Ovary (tissue), 9 donors: ENCODE results near the gene CXCL10. TPM values are rescaled to one million over a fixed set of nuclear protein-coding genes. Genes with fewer than 3 reads are reported as not detected.
"Not testable (repeated sequence)": the region's sequence is repeated elsewhere in the genome, so short reads cannot be mapped to it uniquely, and the experiment has no call there.

Source experiments
- DNase-seq, 5 donors: peaks; one replicate each; pipeline ENCODE4 v3.0.0-alpha.2; 2019 to 2020
- H3K27ac ChIP-seq, 2 donors: fragments of 200-600 bp; one replicate each; pipeline versions ENCODE4 v1.5.1 to v1.8.0; 2019 to 2022
- H3K27me3 ChIP-seq: fragments of 200-600 bp; one replicate; pipeline ENCODE4 v1.8.0; 2022
- H3K36me3 ChIP-seq: fragments of 200-600 bp; sonication (generic); one replicate; pipeline ENCODE4 v1.5.1; 2019
- H3K4me1 ChIP-seq: one replicate; pipeline ENCODE4 v1.8.1; 2013; ENCODE audit warnings: mild to moderate bottlenecking, moderate library complexity; ENCODE audit not compliant: insufficient read depth
- H3K4me3 ChIP-seq: fragments of 200-600 bp; sonication (generic); one replicate; pipeline ENCODE4 v1.5.1; 2017
- H3K9me3 ChIP-seq, 2 donors: fragments of 200-600 bp in 1 of 2; sonication (generic) in 1 of 2; one replicate each; pipeline versions ENCODE4 v1.5.1 to v1.8.1; 2013 to 2019; ENCODE audit warnings: mild to moderate bottlenecking in 1 of 2, moderate library complexity in 1 of 2
- CTCF ChIP-seq, 3 donors: fragments of 450-650 bp in 2 of 3; fragments of 200-600 bp in 1 of 3; IDR thresholded peaks; one replicate each; pipeline versions ENCODE4 v1.5.1 to v1.8.0; 2016 to 2022; ENCODE audit warnings: antibody characterized with exemption in 3 of 3, mild to moderate bottlenecking in 1 of 3
- EP300 ChIP-seq: sonication (generic); formaldehyde crosslinking; IDR thresholded peaks from one replicate; pipeline ENCODE4 v1.6.1; 2017; ENCODE audit warnings: antibody characterized with exemption
- POLR2A ChIP-seq: fragments of 450-650 bp; IDR thresholded peaks from one replicate; pipeline ENCODE4 v1.6.1; 2017; ENCODE audit warnings: antibody characterized with exemption, mild to moderate bottlenecking, moderate library complexity
- WGBS, 3 donors: extraction: QIAGEN DNeasy Blood & Tissue Kit in 1 of 3; methylation state at CpG; one replicate each; pipeline versions ENCODE4 v1.1.5 to v1.1.7; 2013 to 2017; 5-methylcytosine and 5-hydroxymethylcytosine counted together
- intact Hi-C, 4 donors: fragments of 100-400 bp; cut with DNase I; formaldehyde crosslinking; loops; one replicate each; pipeline versions ENCODE4 v1.11.0 to v1.15.1; 2022 to 2023
- polyA plus RNA-seq, 2 donors: library from polyadenylated mRNA; stranded (reverse); fragments of 200-250 nt in 1 of 2; fragments of 350-450 nt in 1 of 2; fragmentation: Illumina TruSeq in 1 of 2; extraction: RNeasy Lipid Tissue Mini Kit (QIAGEN cat#74804) in 1 of 2; gene quantifications; one replicate each; pipeline ENCODE4 v1.2.3, GENCODE V29; 2013 to 2014
- total RNA-seq, 7 donors: library from RNA; depleted of rRNA in 2 of 7; stranded (reverse); fragments of >200 nt in 2 of 7; fragmentation: NEBNext Ultra II Directional in 3 of 7; extraction: Animal tissue kit (Norgen Biotek cat#: 25700) in 3 of 7; gene quantifications; one replicate each; pipeline versions ENCODE4 v1.1.0 to v1.2.4, GENCODE V29; 2016 to 2023
- donor health status: DM: no; HTN: no; CAD: no; lungs with moderate emphysema.
- donor health status: DM: no; HTN: no; CAD: no.
- donor health status: Bipolar disorder and iron deficiency.
- donor health status: DM: yes; HTN: yes; CAD: no.
- donor health status: DM: no; HTN: no; CAD: no.
- donor health status: DM: yes; HTN: yes; CAD: no.

The CXCL10 gene
- total and polyA plus RNA-seq, 9 donors = 0.12 to 17.3 (median 1.0) TPM; not detected in 3

GRCh38 chr4:76001700-76002099, 21.6 kb downstream of the CXCL10 start:
- H3K27ac ChIP-seq = no peak overlapping the region
- no peak for TF ChIP-seq CTCF (IDR thresholded peaks at IDR 0.05)
- no peak overlapping the region for H3K4me3 ChIP-seq
- H3K36me3 ChIP-seq = no peaks in the 10 kb centered on the region
- H3K27me3 ChIP-seq = no peaks in the 10 kb centered on the region
- WGBS, 3 donors = 39 to 48% (median 42%) methylated on average over 7 of the region's 7 CpGs
- H3K9me3 ChIP-seq = no peaks in the 10 kb centered on the region
- no peak for DNase-seq
- intact Hi-C loops = loop anchor here in 1 of 4 donors (10.0 kb wide), 1 partner anchor 493 kb away; no protein-coding TSS in a partner anchor
- H3K4me1 ChIP-seq = no peaks in the 10 kb centered on the region

DNA sequence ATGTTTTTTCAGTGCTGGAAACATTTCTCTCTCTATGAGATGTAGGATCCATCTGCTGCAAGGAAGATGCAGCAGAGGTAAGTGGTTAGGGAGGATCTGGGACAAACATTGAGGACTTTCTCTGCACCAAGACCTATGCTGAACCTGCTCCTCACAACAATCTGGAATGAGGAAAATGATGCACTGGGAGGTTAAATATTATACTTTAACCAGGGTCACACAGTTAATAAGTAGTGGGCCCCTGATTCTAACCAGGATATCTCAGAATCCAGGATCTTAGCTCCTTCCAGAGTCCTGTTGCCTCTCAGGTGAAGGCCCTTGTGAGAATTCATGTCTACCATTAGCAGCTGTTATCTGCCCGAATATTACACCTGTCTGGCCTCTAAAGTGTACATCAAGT, 23.0 kb downstream of the CXCL10 start:
- Histone ChIP-seq H3K4me1 (no peaks in the 10 kb centered on the region), H3K4me3 (no peak overlapping the region), H3K9me3 (no peaks in the 10 kb centered on the region), H3K27ac (no peak overlapping the region), H3K36me3 (no peaks in the 10 kb centered on the region), H3K27me3 (no peaks in the 10 kb centered on the region)
- intact Hi-C loops = loop anchor here in 1 of 4 donors (10.0 kb wide), 1 partner anchor 495 kb away; no protein-coding TSS in a partner anchor
- DNase-seq = no peak
- TF ChIP-seq EP300 (no peak), POLR2A (no peak), CTCF (IDR thresholded peaks at IDR 0.05) (no peak)
- WGBS, 3 donors = 87 to 100% (median 93%) methylated on average over 1 of the region's 1 CpG

GRCh38 chr4:75998525-75999147, 24.7 kb downstream of the CXCL10 start:
- not testable (repeated sequence) for H3K4me3 ChIP-seq, H3K36me3 ChIP-seq, H3K4me1 ChIP-seq, H3K27me3 ChIP-seq, H3K9me3 ChIP-seq, H3K27ac ChIP-seq, DNase-seq
- intact Hi-C loops = loop anchor here in 2 of 4 donors (10.0 kb wide), 2 partner anchors 66 to 506 kb away; no protein-coding TSS in a partner anchor
- WGBS, 3 donors = 87 to 97% (median 94%) methylated on average over 2 of the region's 2 CpGs

- TF ChIP-seq POLR2A (no peak), CTCF (IDR thresholded peaks at IDR 0.05) (no peak), EP300 (no peak)
- whole genome bisulfite sequencing, 3 donors = 83 to 86% (median 86%) methylated on average over 2 of the region's 2 CpGs
- Histone ChIP-seq H3K27ac (no peak overlapping the region), H3K9me3 (no peaks in the 10 kb centered on the region), H3K4me3 (no peak overlapping the region), H3K27me3 (no peaks in the 10 kb centered on the region), H3K36me3 (no peaks in the 10 kb centered on the region), H3K4me1 (no peaks in the 10 kb centered on the region)
- no peak for DNase-seq
- intact Hi-C loops = loop anchor here in 2 of 4 donors (10.0 kb wide), 2 partner anchors 67 to 507 kb away; no protein-coding TSS in a partner anchor
These were observed 25.4 kb downstream of the CXCL10 start for GRCh38 chr4:75997946-75998345.

GRCh38 chr4:75997081-75997480, 26.2 kb downstream of the CXCL10 start:
- H3K4me3 ChIP-seq = no peak overlapping the region
- 59 to 79% (median 73%) methylated on average over 1 of the region's 1 CpG for WGBS, 3 donors
- no peaks in the 10 kb centered on the region for H3K36me3 ChIP-seq
- H3K4me1 ChIP-seq = no peaks in the 10 kb centered on the region
- TF ChIP-seq CTCF (IDR thresholded peaks at IDR 0.05) (no peak), EP300 (no peak), POLR2A (no peak)
- H3K9me3 ChIP-seq = no peaks in the 10 kb centered on the region
- no peak overlapping the region for H3K27ac ChIP-seq
- no peak for DNase-seq
- intact Hi-C loops = loop anchor here in 2 of 4 donors (10.0 kb wide), 2 partner anchors 68 to 508 kb away; no protein-coding TSS in a partner anchor
- H3K27me3 ChIP-seq = no peaks in the 10 kb centered on the region
